ENCODE measurements around the gene UIMC1.
"Not testable (repeated sequence)": the region's sequence is repeated elsewhere in the genome, so short reads cannot be mapped to it uniquely, and the experiment has no call there.

UIMC1 gene

DNA sequence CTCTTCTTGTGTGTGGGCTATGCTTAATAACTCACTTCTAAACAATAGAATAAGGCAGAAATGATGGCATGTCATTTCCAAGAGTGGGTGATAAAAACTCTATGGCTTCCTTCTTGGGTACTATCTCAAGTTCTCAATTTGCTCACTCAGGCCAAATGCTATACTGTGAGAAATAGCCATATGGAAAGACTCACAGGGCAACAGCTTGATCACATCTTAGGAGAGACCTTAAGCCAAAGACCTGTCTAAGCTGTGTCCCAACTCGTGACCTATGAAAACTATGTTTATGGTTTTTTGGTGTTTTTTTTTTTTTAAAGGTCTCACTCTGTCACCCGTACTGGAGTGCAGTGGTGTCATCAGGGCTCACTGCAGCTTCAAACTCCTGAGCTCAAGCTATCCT lies 2.1 kb upstream of the UIMC1 start:
- no peak for DNase-seq (ENCODE audit: low spot score)
- TF ChIP-seq CTCF (IDR thresholded peaks at IDR 0.05; ENCODE audit: extremely low read depth, missing control alignments) = no peak

DNA sequence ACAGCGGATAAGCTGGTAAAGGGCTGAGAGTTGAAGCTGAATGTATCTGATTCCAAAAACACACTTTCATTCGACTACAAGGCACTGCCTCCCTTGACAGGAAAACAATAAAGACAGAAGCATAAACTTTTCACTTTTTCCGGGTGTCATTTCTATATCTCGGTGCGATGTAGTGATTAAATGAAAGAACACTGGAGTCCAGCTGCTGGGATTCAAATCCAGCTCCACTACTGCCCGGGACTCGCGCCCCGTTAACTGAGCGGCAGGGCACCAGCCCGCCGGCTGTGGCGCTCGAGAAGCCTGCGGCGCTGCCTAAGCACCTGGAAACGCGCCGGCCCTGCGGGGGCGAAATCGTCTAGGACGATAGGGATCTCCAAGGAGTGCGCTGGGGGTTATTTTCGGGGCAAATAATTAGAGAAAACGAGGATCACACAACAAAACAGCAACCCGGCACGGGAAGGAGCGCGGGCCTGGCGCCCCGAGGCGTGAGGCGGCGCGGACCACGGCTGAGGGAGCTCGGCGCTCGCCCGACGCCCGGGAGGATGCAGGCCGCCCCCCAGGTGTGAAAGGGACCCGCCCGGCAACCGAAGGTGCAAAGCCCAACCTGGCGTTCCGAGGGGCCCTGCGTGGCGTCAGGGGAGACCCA lies 837 bp downstream of the UIMC1 start:
- DNase-seq (ENCODE audit: low spot score) = peak; percentile 67
- TF ChIP-seq CTCF (IDR thresholded peaks at IDR 0.05; ENCODE audit: extremely low read depth, missing control alignments) = peak; percentile 55

DNA sequence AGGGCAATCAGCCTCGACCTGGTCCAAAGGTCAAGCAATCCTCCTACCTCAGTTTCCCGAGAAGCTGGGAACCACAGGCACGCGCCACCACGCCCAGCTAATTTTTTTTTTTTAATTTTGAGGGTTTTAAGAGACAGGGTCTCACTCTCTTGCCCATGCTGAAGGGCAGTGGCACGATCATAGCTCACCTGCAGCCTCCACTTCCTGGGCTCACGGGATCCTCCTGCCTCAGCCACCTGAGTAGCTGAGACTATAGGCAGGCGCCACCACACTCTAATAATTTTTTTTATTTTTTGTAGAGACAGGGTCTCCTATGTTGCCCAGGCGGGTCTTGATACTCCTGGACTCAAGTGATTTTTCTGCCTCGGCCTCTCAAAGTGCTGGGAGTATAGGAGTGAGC lies 1.6 kb downstream of the UIMC1 start:
- DNase-seq (ENCODE audit: low spot score) = no peak
- TF ChIP-seq CTCF (IDR thresholded peaks at IDR 0.05; ENCODE audit: extremely low read depth, missing control alignments) = no peak

GRCh38 chr5:177003649-177004048 lies 2.9 kb downstream of the UIMC1 start:
- no peak for TF ChIP-seq CTCF (IDR thresholded peaks at IDR 0.05; ENCODE audit: extremely low read depth, missing control alignments)

GRCh38 chr5:176999526-176999925 lies 7.1 kb downstream of the UIMC1 start:
- not testable (repeated sequence) for DNase-seq (ENCODE audit: low spot score)

More at GRCh38 chr5:177003649-177004048, 2.9 kb downstream of the UIMC1 start:
- DNase-seq (ENCODE audit: low spot score) = no peak

GRCh38 chr5:176998828-176999227 lies 7.8 kb downstream of the UIMC1 start:
- DNase-seq (ENCODE audit: low spot score) = no peak
- no peak for TF ChIP-seq CTCF (IDR thresholded peaks at IDR 0.05; ENCODE audit: extremely low read depth, missing control alignments)

GRCh38 chr5:176996780-176997179 lies 9.8 kb downstream of the UIMC1 start:
- DNase-seq (ENCODE audit: low spot score) = no peak

More at GRCh38 chr5:176996780-176997179, 9.8 kb downstream of the UIMC1 start:
- TF ChIP-seq CTCF (IDR thresholded peaks at IDR 0.05; ENCODE audit: extremely low read depth, missing control alignments) = no peak

Data from GM20000 (cell line).